Fibroblast of skin of left biceps (primary cell): Measurements from ENCODE around the gene MIA3.
"Not testable (repeated sequence)": the region's sequence is repeated elsewhere in the genome, so short reads cannot be mapped to it uniquely, and the experiment has no call there.

ENCODE experiments used
- DNase-seq, 2 experiments: peaks; one replicate each; pipeline ENCODE4 v3.0.0-alpha.2; 2013; ENCODE audit warnings: low read depth in 2 of 2

MIA3 gene, protein sequence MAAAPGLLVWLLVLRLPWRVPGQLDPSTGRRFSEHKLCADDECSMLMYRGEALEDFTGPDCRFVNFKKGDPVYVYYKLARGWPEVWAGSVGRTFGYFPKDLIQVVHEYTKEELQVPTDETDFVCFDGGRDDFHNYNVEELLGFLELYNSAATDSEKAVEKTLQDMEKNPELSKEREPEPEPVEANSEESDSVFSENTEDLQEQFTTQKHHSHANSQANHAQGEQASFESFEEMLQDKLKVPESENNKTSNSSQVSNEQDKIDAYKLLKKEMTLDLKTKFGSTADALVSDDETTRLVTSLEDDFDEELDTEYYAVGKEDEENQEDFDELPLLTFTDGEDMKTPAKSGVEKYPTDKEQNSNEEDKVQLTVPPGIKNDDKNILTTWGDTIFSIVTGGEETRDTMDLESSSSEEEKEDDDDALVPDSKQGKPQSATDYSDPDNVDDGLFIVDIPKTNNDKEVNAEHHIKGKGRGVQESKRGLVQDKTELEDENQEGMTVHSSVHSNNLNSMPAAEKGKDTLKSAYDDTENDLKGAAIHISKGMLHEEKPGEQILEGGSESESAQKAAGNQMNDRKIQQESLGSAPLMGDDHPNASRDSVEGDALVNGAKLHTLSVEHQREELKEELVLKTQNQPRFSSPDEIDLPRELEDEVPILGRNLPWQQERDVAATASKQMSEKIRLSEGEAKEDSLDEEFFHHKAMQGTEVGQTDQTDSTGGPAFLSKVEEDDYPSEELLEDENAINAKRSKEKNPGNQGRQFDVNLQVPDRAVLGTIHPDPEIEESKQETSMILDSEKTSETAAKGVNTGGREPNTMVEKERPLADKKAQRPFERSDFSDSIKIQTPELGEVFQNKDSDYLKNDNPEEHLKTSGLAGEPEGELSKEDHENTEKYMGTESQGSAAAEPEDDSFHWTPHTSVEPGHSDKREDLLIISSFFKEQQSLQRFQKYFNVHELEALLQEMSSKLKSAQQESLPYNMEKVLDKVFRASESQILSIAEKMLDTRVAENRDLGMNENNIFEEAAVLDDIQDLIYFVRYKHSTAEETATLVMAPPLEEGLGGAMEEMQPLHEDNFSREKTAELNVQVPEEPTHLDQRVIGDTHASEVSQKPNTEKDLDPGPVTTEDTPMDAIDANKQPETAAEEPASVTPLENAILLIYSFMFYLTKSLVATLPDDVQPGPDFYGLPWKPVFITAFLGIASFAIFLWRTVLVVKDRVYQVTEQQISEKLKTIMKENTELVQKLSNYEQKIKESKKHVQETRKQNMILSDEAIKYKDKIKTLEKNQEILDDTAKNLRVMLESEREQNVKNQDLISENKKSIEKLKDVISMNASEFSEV (N-terminal part only)

GRCh38 chr1:222618001-222618879, at the start of gene MIA3:
MIA3 (plus strand) TSS chr1:222618097; CDS start chr1:222618111, 14 bp downstream.
- peak in 1 of 2 experiments; percentile 26 for DNase-seq

DNA sequence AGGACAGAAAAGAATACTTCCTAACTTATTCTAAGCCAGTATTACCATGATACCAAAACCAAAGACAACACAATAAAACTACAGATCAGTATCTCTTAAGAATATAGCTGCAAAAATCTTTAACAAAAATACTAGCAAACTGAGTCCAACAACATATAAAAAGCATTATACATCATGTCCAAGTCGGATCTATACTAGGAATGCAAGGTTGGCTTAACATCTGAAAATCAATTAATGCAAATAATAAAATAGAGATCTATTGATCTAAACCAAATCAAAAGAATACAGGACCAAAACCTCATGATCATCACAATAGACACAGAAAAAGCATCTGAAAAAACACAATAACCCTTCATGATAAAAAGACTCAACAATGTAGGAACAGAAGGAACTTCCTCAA, 47.1 kb upstream of the MIA3 start:
- DNase-seq, result no peak

- DNase-seq, result no peak
Observed at GRCh38 chr1:222579316-222579715, 38.6 kb upstream of the MIA3 start.

GRCh38 chr1:222582099-222582774, 35.7 kb upstream of the MIA3 start:
- DNase-seq, result no peak

GRCh38 chr1:222583079-222583478, 34.8 kb upstream of the MIA3 start:
- no peak for DNase-seq

DNA sequence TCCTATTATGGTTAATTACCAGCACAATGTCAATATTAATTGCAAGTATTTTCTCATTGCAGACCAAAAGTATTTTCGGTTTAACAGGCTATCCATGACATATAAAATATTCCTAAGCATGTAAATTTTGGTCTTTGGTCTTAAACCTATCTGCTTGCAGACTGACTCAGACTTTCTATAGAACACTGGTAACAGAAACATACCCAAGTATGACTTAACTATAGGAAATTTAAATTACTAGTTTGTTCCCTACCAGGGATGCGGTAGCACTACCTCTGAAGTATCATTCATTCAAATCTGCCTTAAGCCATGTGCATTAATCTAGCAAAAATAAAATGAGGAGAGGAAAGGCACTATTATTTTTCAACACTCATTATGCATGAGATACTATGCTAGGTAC, 31.1 kb upstream of the MIA3 start:
- no peak for DNase-seq

GRCh38 chr1:222588135-222588534, 29.8 kb upstream of the MIA3 start:
- no peak for DNase-seq

- DNase-seq, result peak; percentile 42 to 47
Observed at GRCh38 chr1:222589462-222590302, 28.2 kb upstream of the MIA3 start, which contains the start of gene TAF1A. TAF1A (minus strand) TSS chr1:222589933.

DNA sequence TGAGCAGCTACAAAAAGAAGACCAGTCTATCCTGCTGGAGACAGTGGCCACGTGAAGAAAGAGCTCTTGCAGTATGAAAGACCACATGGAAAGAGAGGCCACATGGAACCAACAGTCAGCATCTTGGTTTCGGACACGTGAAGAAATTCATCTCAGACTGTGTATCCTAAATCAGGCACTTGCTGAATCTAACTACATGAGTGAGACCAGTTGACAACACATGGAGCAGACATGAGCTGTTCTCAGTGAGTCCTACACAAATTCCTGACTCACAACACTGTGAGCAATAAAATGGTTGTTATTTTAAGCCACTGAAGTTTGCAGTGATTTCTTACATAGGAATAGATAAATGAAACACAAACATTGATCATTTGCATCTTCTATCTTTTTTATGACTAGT, 25.7 kb upstream of the MIA3 start:
- DNase-seq, result no peak

DNA sequence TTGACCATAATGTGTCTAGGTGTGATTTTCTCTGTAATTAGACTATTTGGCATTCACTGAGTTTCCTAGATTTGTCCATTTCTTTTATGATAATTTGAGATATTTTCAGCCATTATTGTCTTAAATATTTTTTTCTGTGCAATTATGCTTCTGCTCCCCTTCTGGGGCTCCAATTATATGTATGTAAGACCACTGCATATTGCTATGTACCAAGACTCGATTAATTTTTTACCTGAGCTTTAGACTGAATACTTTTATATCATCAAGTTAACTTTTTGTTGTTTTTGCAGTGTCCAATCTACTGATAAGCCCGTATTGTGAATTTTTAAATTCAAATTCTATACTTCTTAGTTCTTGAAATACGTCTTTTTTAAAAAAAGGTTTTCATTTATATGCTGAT, 23.1 kb upstream of the MIA3 start:
- DNase-seq, result no peak

- DNase-seq, result no peak
Observed at GRCh38 chr1:222596696-222597095, 21.2 kb upstream of the MIA3 start.

DNA sequence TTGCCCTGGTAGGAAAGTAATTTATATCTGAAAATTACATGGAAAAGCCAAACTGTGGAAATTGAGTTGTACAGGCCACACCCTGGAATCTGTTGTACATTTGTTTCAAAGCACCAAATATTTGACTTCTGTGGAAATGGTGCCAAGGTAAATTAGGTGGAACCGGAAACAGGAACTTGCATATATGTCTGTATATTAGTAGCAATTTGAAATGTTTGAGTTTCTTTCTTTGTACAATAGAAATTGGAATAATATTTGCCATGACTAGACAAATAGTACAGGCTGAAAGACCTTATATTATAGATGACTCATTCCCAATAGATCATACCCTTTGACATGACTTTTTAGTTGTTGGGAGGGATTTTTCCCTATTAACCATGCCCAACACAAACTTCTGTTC, 17.6 kb upstream of the MIA3 start:
- DNase-seq, result no peak

DNA sequence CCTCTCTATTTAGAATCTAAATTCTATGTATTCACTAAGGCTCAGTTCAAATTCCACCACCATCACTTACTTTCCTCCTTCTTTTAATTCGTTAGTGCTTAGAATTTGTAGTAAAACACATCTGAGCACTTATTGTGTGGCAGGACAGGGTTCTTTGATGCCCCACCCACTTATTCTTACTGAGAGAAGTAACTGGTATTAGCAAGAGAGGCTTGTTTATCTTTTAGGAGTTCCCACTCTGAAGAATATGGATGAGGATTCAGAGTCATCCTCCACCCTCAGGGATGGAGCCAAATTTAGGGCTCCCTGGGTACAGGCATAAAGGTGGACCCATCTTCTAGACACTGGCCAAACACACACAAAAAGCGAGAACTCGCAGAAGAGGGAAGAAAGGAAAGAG, 16.6 kb upstream of the MIA3 start:
- DNase-seq, result no peak

DNA sequence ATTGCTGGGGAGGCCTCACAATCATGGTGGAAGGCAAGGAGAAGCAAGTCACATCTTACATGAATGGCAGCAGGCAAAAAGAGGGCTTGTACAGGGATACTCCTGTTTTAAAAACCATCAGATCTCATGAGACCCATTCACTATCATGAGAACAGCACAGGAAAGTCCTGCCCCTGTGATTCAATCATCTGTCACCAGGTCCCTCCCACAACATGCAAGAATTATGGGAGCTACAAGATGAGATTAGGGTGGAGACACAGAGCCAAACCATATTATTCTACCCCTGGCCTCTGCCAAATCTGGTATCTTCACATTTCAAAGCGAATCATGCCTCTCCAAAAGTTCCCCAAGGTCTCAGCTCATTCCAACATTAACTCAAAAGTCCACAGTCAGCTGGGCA, 11.1 kb upstream of the MIA3 start:
- DNase-seq, result no peak

DNA sequence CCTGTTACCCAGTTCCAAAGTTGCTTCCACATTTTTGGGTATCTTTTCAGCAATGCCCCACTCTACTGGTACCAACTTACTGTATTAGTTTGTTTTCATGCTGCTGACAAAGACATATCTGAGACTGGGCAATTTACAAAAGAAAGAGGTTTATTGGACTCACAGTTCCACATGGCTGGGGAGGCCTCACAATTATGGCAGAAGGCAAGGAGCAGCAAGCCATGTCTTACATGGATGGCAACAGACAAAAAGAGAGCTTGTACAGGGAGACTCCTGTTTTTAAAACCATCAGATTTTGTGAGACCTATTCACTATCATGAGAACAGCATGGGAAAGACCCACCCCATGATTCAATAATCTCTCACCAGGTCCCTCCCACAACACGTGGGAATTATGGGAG, 8.8 kb upstream of the MIA3 start:
- not testable (repeated sequence) for DNase-seq

- no peak for DNase-seq
Observed at GRCh38 chr1:222610728-222611127, 7.2 kb upstream of the MIA3 start.

DNA sequence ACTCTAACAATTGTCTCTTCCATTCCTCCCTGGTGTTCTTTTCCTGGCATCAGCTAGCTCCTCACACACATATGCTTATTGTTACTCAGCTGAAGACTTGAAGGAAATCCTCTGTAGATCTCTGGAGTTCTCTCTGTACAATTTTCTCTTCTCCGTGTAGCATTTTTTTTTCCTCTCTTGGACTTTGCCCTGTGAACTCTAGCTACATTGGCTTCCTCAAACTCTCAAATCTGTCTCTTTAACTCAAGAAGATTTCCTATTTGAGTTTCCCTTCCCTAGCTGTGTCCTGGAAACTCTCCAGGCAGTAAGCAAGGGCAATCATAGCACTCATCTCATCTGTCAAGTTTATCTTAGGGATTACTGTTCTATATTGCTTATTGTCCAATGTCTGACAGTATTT, 4.3 kb upstream of the MIA3 start:
- DNase-seq, result no peak

GRCh38 chr1:222616525-222616924, 1.4 kb upstream of the MIA3 start:
- peak; percentile 21 to 32 for DNase-seq

DNA sequence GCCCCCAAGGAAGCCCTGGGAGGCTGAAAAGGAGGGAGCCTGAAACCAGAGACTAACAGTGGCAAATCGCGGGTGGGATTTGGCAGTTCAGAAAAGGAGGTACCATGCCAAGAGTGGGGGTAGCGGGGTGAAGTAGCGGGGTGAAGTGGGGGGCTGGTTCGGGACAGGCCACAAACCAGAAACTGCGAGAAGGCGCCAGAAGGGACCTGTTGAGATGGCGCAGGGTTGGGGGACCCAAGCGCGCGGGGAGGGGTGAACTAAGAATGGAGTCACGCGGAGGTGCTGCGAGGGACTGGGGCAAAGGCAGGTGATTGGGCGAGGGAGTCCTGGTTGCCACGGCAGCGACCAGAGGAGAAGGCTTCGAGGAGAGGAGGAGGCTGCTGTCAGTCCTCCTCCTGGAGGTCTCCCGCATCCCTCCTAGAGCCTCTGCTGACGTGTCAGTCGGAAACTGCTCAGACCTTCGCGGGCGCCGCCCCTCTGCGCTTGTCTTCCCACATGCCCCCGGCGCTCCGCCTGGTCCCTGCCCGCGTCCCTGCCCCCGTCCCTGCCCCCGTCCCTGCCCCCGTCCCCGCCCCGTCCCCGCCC, 438 bp upstream of the MIA3 start:
- DNase-seq, result peak; percentile 95
